HG02610 (cell line): ENCODE results near the gene RETREG2.

ENCODE experiments used
- ATAC-seq: cut with Tn5 transposase; IDR thresholded peaks from one replicate; pipeline ENCODE4 v1.9.1; 2021; ENCODE audit warnings: mild to moderate bottlenecking, moderate library complexity; ENCODE audit not compliant: unreplicated experiment

Gene RETREG2

DNA sequence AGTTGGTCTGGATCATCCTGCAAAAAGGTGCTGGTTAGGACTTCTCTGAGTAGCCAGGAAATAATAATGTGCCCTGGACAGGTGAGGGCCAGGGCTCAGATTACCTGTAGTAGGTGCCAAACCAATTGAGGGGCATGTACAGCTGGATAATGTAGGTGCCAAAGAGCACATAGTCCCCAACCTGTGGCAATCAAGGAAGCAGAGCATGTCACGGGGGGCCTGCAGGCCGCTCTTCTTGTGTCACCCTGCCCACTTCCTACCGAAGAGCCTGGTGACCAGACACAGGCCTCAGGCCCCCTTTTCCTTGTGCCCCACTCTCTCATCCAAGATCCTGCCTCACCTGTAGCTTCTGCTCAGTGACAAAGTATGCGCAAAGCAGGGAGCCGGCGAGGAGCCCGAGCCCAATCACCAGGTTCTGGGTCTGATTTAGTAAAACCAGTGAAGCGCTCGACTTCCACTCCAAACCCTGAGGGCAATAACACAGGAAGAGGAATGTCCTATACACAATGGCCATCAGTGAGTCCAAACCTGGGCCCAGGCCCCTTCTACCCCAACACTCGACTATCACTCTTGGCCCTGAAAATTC is 35.5 kb downstream of the RETREG2 start:
- ATAC-seq, result no peak

- ATAC-seq, result no peak
Observed at GRCh38 chr2:219214141-219214540, 36.1 kb downstream of the RETREG2 start.

DNA sequence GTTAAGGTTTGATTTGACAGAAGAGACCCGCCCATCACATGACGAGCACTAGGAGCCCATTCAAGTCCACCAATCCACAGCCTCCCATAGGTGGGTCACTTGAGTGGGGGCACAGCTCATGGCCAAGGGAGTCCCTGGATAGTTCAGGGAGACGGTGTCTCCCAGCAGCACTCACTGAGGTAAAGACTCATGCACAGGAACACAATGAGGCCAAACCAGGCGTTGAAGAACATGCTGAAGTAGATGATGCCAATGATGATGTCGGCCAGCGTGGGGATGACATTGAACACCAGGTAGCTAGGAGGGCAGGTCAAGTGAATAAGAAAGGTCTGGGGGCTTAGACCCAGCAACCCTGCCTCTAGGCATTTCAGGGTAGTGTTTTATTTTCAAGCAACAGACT is 36.7 kb downstream of the RETREG2 start:
- no peak for ATAC-seq

- no peak for ATAC-seq
Observed at GRCh38 chr2:219215871-219216534, 37.9 kb downstream of the RETREG2 start.

DNA sequence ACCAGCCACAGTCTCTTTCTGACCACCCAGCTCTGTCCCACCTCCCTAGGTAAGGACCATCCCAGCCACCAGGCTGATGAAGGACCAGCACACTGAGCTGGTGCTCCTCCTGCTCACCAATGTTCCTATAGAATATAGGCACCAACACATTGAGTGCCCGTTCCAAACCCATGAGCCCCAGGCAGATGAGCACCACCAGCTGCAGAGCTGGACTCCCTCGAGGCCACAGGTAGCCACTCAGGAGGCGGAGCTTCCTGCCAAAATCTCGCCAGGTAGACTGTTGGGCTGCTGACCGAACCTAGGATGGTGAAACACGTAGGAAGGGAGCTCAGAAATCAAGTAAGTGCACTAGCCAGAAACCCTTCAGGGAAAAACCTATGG is 38.5 kb downstream of the RETREG2 start:
- no peak for ATAC-seq

DNA sequence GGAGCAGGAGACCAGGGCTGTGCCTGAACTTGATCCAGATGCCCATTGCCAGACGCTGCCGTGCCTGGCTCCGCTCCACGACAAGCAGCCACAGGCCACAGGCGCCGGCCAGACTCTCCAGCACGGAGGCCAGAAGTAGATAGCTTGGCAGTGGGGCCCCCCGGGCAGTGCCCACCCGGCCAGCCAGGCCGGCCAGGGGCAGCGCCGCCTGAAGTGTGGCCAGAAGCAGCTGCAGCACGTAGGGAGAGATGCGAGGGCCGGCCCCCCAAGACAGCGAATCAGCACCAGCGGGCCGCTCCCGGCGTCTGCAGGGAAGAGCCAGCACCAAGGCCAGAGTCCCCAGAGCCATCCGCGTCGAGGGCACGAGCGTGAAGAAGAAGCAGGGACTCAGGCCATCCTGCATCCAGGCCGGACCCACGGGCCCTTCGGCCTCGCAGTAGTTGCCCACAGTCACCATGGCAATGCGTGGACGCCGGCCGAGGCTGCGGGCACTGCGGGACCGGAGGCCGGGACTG is 40.2 kb downstream of the RETREG2 start:
- no peak for ATAC-seq

GRCh38 chr2:219218732-219219701 is 40.9 kb downstream of the RETREG2 start, which contains the start of gene ABCB6:
ABCB6 (minus strand) TSS chr2:219218958; CDS start chr2:219218673, 285 bp downstream.
- ATAC-seq, result peak; percentile 78

DNA sequence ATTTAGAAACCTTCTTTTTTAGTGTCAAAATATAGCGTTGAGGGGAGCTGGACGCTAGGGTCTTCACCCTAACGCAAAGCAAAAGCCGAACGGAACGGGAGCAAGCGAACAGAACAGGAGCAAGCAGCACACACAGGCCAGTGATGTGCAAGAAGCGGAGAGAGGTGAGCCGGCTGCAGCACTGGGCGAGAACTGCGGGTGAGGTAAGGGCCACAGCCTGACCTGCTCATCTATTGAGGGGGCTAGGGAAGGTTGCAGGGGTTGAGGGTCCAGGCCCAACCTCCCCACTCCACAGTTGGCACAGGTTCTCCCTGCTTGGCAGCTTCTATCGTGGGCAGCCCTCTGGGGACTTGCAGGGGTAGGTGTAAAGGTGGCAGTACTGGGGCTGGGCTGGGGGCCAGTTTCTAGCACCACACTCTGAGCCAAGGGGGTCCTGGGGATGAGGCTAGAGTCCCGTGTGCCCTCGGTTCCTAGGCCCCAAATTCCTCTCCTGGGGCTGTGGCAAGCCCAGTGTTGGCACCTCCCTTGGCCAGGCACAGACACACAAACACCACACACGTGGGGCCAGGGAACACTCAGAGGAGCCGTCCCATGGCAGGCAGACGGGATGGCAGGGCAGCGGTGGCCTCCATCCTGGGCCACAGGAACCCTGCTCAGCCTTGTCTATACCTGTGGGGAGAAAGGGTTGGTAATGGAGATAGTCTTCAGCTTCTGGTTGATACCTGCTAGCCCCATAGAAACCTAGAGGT is 41.9 kb downstream of the RETREG2 start:
- ATAC-seq, result no peak

- ATAC-seq, result no peak
Observed at GRCh38 chr2:219220652-219221402, 42.8 kb downstream of the RETREG2 start.

DNA sequence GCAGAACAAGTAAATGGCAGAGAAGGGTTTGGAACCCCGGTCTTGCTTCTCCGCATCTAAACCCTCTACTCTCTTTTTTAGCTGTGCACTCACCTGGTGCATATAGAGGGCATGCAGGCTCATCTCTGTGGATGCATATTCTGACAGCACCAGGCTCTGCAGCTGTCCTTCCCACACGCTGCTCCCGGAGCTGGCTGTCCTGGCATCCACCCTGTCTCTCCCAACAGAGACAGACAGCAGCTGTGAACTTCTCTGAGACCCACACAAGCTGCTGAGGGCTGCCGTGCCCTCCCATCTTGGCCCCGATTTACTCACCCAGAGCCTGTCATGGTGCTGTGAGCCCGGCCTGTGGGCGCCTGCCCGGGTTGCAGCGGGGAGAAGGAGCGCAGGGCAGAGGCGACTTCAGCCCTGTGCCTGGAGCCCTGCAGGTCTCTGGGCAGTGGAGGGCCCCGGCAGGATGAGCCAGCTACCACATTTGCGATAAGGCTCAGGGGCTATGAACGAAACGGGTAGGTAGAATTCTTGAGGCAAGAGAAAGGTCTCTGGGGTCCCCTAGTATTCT is 44.0 kb downstream of the RETREG2 start:
- ATAC-seq, result no peak

GRCh38 chr2:219223831-219224610 is 45.9 kb downstream of the RETREG2 start:
- ATAC-seq, result no peak

GRCh38 chr2:219225350-219225749 is 47.3 kb downstream of the RETREG2 start:
- ATAC-seq, result no peak

DNA sequence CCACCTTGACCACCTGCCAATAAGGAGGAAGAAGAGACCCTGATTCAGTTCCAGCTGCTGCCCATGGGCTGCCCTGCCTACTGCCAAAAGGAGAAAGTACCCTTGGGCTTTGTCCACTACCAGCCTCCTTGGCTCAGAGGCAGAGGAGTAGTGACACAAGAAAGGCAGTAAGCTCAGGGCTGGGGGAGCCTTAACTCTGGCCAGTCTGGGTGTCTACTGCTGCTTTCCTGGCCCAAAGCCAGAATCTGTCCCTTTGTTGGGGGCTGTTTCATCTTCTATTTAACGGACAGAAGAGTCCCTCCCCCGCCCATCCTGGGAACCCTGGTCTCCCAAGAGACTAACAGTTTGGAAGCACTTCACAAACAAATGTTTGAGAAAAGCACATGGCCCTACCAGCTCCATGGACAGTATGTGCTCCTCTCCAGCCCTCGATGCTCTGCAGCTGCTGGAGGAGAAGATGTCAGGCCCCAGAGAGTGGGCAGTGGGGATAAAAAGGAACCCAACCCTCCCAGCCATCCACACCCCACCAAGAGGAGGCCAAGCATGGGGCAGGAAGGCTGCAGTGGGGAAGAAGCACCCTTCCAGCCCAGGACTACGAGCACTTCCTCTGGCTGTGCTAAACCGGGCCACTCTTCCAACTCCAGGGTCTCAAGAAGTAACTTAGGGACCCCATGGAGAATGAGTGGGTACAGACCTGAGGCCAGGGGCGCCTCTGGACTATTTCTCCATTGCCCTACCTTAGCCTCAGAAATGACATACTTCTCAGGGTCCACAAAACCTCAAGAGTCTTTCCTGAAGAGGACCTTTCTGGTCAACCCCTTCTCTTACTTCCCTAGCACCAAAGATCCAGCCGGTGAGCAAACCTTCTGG is 50.2 kb downstream of the RETREG2 start:
- ATAC-seq, result no peak

GRCh38 chr2:219228911-219229304 is 50.8 kb downstream of the RETREG2 start:
- ATAC-seq, result no peak

- ATAC-seq, result peak; percentile 98
Observed at GRCh38 chr2:219229305-219230058, 51.4 kb downstream of the RETREG2 start, which contains the start of the genes ANKZF1 and ATG9A. ANKZF1 (plus strand) TSS chr2:219229806; CDS start chr2:219230258, 452 bp downstream. ATG9A (minus strand) TSS chr2:219229636; CDS start chr2:219228024, 1,612 bp downstream.

- ATAC-seq, result peak; percentile 27
Observed at GRCh38 chr2:219230059-219230540, 52.0 kb downstream of the RETREG2 start.

DNA sequence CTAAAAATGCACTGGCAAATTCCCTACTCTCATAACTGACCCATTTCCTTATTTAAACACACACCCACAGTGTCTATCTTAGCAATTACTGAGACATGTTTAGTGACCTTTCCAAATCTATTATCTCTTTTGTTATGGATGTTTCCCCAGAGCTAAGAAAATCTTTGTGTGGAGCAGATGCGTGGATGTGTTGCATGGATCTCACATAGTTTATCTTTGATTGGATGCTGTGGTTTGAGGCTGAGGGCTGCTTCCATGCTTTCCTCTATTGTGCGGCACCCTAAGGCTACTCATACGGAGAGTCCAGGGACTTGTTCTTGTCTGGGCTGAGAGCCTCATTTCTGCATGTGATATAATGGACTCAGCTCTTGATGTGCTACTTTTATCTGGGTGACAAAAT is 56.3 kb downstream of the RETREG2 start:
- no peak for ATAC-seq
